ENCODE measurements around the gene F13A1.

The F13A1 gene

DNA sequence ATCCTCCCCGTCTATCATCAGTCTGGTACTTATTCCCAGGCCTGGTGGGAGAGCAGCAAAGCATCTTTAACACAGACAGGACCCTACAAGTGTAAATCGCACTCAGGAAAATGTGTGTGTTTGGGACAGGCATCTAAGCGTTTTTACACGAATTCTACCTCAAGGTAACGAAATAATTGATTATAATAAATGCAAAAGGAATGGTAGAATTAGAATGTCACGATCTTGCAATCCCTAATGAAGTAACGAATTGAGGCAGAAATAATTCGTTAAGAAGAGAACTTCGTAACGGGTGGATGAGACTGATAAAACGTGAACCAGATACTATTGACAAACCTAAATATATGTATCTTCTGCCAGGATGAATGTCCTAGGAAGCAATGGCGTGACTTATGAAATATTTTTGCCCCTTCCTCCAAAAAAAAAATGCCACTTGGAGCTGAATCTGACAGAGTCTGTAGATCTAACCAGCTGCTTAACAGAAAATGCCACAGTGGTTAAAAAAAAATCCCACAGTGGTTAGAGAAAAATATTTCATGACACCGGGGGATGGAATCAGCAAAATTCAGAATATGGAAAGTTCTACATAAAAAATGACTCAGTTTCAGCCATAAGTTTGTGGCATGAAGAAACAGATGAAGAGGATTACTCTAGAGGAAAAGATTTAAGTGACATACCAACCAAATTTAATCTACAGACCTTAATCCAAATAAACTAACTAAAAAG, 68.7 kb downstream of the F13A1 start:
- DNase-seq (ENCODE audit: low read depth, low spot score), result peak; percentile 50
- H3K4me3 ChIP-seq (ENCODE audit: low read length), result no peak overlapping the region

DNA sequence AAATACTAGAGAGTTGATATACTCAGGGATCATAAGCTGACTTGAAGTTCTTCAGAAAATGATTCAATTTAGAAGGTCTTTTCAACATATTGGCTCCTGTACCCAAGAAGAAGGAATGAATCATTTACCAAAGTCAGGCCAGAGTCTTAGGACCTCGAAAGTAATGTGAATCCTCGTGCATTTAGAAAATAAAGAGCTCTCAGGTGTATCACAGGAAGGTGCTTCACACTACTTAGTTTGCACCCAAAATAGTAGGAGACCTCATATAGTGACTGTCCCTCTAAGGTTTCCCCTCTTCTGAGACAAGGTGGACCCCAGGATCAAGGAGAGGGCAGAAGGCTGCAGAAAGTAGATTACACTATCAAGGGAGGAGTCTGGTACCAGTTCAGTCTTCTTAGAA, 71.8 kb downstream of the F13A1 start:
- no peak overlapping the region for H3K4me3 ChIP-seq (ENCODE audit: low read length)
- DNase-seq (ENCODE audit: low read depth, low spot score), result no peak

DNA sequence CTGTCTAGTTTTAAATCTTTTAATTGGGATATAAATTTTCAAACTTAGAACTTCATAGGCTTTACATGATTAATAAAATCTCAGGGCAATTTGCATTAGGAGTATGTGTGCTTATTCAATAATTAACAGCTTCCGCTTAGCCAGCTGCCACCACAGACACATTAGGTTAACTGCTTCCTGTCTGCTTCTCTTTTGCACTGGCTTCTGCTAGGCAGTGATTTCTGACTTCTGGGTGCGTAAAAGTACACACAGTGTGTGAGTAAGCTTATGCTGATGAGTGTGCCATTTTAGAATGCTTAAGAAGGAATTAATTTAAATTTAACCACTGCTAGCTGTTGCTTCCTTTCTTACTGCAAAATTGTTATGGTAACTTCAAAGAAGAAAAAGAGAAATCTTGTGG, 73.9 kb downstream of the F13A1 start:
- no peak overlapping the region for H3K4me3 ChIP-seq (ENCODE audit: low read length)
- peak; percentile 84 for DNase-seq (ENCODE audit: low read depth, low spot score)

DNA sequence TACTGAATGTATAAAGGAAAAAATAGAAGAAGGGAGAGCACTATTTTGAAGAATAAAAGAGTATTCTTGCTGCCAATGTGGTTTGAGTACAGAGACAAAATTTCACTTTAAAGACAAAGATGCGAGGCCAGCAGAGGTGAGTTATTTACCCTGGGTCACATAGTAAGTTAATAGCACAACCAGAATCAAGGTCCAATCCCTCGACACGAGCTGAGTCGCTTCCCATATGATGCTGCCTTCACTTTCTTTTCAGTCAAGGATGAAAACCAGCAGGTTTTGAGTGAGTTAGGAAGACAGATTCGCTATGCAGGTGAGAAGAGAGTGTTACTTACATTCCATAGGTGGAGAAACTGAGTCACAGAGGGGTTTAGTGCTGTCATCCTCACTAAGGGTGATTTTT, 75.8 kb downstream of the F13A1 start:
- no peak for DNase-seq (ENCODE audit: low read depth, low spot score)
- no peak overlapping the region for H3K4me3 ChIP-seq (ENCODE audit: low read length)

DNA sequence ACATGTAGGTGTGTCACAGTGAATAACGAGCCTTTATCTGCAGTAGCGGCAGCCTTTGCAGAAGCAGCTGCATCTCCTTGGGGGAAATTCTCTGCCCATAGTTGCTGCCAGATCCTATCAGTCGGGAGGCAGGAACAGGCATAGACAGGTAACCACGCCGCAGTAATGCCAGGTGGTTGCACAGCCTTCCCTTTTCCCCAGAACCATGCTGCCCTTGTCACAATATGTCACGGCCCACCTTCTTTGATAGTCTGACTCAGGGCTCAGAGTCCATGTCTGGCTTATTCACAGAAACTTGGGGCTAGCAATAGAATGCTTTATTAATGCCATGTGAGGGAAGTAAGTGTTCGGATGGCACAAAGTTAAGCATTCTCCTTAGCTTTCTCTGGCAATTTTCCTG, 76.6 kb downstream of the F13A1 start:
- no peak overlapping the region for H3K4me3 ChIP-seq (ENCODE audit: low read length)
- no peak for DNase-seq (ENCODE audit: low read depth, low spot score)

DNA sequence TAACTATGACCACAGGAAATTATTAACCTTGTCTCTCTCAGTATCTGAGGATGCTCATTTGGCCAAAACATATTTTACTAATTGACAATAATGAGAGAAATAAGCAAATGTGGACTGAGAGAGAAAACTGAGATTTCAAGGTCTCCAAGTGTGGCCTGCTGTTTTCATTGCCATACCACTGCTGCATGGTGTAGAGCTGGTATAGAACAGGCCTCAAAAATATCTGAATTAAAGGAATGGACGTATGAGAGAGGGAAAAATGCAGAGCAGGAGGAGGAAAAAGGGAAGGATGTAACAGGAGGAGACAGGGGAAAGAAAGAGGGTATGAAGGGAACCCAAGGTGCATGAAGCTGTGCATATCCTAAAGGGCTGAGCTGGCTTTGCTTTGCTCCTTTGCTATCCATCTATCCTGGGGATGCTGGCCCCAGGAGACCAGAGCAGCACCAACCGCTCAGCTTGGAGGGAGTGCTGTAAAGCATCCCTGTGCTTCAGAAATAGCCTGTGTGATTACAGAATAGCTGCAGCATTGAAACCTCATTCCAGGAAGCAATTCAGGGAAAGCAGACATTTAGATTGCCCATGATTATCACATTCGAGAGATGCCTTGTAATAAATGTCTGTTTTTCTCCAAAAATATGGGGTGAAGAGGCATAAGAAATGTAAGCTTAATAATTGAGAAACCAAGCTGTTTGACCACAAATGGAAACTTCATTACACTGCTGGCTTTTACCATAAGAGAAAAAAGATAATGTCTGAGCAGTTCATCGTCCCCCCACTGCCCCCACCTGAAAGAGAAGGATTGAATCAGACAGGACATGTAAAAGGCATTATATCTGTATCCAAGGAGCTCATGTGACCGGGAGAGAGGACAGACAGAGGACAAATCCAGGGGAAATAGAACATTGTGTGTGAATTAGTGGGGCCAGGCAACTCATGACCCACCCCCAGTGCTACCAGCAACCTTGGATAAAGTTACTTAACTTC, 80.6 kb downstream of the F13A1 start:
- DNase-seq (ENCODE audit: low read depth, low spot score), result no peak
- H3K4me3 ChIP-seq (ENCODE audit: low read length), result no peak overlapping the region

DNA sequence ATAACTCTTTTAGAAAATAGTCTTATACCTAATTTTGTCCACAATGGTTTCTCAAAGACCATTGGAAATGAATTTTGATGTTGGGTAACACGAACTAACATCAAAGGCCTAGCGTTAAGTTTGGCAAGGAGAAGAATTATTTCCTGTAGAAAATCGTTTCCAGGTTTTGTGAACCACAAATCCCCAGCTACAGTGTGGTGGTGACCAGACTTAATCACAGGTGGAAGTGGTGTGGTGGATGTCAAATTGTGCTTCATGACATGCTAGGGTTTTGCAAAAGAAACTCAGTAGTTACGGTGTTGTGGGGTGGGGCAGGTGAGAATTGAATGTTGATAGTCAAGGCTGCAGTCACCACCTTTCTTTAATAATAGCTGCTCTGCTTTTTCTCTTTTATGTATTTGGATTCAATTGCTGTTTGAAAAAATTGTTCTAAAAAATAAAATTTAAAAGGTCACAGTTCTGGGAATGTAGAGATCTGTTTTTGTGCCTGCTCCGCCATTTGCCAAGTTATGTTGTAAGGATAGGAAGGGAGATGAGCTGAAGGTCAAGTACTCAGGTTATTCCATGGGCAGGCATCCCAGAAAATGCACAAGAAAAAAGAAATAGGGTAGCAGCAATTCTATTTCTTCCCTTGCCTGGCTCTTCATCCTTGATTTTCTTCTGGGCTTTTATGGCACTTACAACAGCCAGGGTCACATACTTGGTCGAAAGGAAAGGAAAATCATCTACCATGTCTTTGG, 83.6 kb downstream of the F13A1 start:
- peak; percentile 58 for DNase-seq (ENCODE audit: low read depth, low spot score)
- H3K4me3 ChIP-seq (ENCODE audit: low read length), result no peak overlapping the region

DNA sequence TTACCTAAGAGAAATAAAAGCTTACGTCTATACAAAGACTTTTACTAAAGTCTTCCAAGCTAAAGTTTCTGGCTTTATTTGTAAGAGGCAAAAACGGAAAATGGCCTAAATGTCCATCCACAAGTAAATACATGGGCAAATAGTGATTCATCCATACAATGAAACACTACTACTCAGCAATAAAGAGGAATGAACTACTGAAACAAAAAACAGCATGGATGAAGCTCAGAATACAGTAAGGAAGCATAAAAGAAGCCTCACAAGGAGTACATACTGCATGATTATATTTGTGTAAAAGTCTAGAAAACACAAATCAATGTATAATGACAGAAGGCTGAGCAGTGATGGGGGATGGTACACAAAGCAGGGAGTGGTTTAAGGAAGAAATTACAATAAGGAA, 84.7 kb downstream of the F13A1 start:
- DNase-seq (ENCODE audit: low read depth, low spot score), result no peak
- no peak overlapping the region for H3K4me3 ChIP-seq (ENCODE audit: low read length)

DNA sequence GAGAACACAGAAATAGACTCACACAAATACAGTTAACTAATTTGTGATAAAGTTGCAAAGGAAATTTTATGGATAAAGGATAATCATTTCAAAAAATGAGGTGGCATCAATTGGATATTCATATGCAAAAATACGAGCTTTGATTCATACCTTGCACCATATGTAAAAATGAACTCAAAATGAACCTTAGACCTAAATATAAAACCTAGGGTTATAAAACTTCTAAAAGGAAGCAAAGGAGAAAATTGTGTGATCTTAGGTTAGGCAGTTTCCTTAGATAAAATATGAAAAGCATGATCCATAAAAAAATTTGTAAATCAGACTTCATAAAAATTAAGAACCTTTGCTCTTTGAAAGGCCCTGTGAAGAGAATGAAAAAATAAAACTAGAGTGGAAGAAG, 85.5 kb downstream of the F13A1 start:
- DNase-seq (ENCODE audit: low read depth, low spot score), result no peak
- no peak overlapping the region for H3K4me3 ChIP-seq (ENCODE audit: low read length)

DNA sequence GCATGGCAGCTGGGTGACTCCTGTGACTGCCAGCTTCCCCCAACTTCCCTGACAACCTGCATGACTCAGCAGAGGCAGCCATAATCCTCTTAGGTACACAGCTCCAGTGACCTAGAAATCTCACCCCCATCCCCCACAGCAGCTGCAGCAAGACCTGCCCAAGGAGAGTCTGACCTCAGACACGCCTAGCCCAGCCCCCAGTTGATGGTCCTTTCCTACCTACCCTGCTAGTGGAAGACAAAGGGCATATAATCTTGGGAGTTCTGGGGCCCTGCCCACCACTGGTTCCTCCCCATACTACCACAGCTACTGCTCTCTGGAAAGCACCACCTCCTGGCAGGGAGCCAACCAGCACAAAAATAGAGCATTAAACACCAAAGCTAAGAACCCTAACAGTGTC, 90.2 kb downstream of the F13A1 start:
- DNase-seq (ENCODE audit: low read depth, low spot score), result peak; percentile 29
- H3K4me3 ChIP-seq (ENCODE audit: low read length), result no peak overlapping the region

DNA sequence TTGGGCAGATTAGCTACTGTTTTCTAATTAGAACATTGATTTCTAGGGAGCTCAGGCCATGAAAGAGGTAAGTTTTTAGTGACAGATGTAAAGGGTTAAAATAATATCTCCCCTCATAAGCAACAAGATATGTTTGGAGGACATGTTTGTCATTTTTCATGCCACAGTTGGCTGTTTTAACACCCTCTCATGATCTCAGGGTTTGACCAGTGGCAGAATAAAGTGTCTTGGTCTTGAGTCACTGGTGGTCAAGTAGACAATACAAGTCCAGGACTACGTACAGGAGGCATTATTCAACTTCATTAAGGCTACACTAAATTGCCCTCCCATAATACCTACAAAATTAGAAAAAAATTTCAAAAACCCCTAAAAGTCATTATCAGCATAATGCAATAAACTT, 92.6 kb downstream of the F13A1 start:
- DNase-seq (ENCODE audit: low read depth, low spot score), result no peak
- no peak overlapping the region for H3K4me3 ChIP-seq (ENCODE audit: low read length)

DNA sequence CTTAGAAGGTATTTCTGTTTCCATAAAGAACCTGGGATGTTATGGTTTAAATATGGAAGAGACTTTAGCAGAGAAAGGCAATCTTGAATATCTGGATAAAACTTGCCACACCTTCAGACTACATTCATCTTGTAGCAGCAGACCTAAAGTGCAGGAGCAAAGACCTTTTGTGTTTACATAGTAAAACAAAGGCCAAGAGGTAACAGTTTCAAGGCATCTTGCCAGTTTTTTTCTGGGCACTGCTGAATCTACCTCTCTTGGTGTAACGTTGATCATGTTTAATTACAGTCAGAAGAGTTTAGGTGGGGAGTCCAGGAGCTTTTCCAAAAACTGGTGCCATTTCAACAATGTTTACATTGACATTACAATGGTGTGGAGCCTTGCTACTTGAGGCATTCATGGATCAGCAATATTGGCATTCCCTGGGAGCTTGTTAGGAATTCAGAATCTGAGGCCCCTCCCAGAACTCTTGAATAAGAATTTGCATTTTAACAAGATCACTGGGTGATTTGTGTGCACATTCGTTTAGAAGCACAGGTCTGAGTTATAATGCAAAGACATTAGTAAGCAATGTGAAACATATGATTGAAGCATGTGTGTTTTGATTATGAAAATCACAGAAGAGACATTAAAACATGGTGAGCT, 94.5 kb downstream of the F13A1 start:
- H3K4me3 ChIP-seq (ENCODE audit: low read length), result no peak overlapping the region
- DNase-seq (ENCODE audit: low read depth, low spot score), result no peak

DNA sequence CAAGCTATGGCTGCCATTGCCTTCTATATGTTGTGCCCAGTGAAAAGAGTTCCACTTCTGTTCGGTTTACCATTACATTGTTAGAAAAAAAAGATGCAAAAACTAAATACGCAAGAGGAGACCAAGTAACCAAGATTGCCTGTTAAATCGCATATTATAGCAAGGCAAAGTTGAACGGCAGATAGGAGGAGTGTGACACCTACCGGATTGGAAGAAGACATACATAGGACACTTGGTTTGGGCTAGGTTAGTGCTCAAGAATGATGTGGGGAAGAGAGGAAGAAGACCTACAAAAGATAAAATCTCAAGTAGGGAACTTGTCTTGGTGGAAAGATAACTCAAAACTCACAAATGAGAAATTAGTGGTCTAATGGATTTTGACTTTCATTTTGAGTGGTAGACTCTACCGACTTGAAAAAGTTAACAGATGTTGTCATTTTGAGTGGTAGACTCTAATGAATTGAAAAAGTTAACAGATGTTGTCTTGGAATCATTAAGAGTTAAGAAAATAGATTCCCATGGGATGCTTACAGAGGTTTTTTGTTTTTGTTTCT, 95.5 kb downstream of the F13A1 start:
- DNase-seq (ENCODE audit: low read depth, low spot score), result no peak
- H3K4me3 ChIP-seq (ENCODE audit: low read length), result no peak overlapping the region

DNA sequence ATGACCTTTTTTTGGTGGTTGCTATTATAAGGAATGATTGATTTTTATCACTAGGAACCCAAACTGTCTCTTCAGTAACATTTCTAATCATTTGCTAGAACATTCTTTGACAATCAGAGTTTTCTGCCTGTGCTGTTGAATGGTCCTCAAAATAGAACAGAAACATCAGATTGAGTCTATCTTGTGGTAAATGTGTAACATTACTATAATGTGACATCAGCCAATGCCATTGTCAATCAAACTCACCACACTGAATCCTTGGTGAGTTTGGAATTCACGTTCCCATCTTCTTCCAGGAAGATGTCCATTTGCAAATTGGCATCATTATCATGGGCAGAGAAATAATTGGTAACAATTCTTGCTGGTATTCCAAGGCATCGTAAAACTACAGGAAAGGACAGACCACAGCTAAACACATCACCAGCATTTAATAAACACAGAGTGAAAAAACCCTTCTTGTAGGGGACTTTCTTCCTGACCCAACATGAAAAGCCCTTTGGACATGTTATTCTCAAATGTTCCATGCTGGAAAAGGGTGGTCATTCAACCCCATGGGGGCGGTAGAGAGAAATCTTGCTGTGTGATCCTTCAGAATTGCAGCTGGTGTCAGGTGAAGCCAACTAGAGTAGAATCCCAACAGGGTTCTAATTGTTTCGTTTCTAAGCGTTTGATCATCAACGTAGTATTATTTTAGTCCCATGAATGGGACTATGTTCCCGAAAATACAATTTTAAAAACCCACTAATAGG, 98.5 kb downstream of the F13A1 start:
- DNase-seq (ENCODE audit: low read depth, low spot score), result peak; percentile 34
- H3K4me3 ChIP-seq (ENCODE audit: low read length), result no peak overlapping the region

DNA sequence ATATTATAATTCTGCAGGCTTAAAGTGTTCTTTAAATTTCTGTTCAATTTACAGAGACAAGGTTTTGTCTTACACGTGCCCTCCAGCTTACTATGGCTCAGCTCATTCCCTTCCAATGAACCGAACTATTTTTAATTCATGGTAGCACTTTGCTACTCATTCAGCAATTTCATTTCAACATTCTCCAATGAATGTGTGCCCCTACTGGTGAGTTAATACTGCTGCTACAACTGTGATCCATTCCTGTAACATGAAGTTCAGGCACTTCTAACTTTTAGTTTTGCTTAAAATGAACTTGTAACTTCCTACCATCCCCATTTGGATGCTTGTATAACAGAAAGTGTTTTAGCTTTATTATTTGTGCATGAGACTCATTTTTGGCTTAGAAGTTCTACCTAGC, 99.7 kb downstream of the F13A1 start:
- H3K4me3 ChIP-seq (ENCODE audit: low read length), result no peak overlapping the region
- DNase-seq (ENCODE audit: low read depth, low spot score), result peak; percentile 24

DNA sequence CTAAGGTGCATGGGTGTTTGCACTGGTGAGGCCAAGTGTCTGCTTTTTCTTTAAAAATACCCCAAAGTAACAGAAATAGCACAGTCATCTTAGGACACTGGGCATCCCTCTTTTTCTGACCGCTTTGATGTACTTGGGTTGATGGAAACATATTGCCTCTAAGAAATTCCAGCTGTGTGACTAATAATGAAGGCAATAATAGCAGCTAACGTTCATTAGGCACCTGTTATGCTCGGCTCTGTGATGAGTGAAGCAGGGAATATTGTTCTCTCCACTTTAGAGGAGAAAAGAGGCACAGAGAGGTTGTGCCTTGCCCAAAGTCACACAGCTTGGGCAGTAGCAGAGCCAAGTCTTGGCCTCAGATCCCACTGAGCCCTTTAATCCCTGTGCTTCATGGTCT, 100.7 kb downstream of the F13A1 start:
- no peak for DNase-seq (ENCODE audit: low read depth, low spot score)

DNA sequence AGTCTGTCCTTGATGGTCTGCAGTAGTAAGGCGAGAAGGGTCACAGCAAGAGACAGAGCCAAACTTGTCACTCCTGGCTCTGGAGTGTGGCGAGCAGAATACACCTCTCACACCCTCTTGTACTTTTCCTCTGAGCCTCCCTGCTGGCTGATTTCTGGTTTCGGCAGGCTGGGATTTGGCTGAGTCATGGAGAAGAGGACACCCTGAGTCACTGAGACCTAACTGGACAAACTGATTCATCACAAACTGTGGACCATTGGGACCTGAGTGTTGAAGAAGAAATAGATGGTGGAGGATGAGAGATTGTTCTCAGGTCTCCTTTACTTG, 101.7 kb downstream of the F13A1 start:
- H3K4me3 ChIP-seq (ENCODE audit: low read length), result no peak overlapping the region
- no peak for DNase-seq (ENCODE audit: low read depth, low spot score)

More for the DNA sequence above, 100.7 kb downstream of the F13A1 start:
- H3K4me3 ChIP-seq (ENCODE audit: low read length), result no peak overlapping the region

Measured in Jurkat, Clone E6-1 (cell line).